Superior temporal gyrus (tissue), 1 donor: ENCODE data around the gene TMEM80.
"Not testable (repeated sequence)": the region's sequence is repeated elsewhere in the genome, so short reads cannot be mapped to it uniquely, and the experiment has no call there.

Experiments
- DNase-seq: peaks from one replicate; pipeline ENCODE4 v3.0.0-alpha.2; 2016; ENCODE audit errors: extremely low spot score

TMEM80 gene

DNA sequence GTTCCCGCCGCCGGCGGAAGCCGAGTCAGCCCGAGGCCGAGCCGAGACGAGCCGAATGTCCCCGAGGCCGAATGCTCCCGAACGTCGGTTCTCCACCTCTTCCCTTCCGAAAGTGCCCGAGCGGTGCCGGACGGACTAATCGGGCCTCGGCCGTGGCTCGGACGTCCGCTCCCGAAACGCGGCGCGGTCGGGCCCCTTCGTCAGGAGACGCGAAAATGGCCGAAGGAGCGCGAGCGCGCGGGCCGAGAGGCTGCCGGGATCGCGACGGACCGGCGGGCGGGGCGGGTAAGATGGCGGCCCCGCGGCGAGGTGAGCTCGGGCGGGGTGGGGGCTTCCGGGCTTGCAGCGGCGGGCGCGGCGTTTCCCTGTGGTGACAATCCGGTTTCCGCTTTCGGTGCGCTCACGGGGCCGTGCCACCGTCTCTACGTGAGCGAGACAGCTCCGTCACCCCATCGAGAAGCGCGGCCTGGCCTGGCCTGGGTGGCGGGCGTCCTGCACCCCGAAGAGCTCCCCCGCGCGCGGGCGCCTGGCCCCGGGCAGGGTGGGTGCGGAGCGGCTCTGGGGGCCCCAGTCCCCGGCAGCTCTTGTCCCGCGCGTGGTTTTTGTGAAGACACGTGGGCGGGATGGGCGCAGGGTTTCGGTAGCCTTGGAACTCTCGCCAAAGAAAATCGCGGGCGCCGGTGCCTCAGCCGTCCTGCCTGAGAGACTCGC, at the start of gene TMEM80:
TSS of gene TMEM80 (plus strand) at position 279 of the 711 bp plus-strand sequence. CDS start at position 291, 12 bp downstream.
- peak; percentile 98 for DNase-seq

DNA sequence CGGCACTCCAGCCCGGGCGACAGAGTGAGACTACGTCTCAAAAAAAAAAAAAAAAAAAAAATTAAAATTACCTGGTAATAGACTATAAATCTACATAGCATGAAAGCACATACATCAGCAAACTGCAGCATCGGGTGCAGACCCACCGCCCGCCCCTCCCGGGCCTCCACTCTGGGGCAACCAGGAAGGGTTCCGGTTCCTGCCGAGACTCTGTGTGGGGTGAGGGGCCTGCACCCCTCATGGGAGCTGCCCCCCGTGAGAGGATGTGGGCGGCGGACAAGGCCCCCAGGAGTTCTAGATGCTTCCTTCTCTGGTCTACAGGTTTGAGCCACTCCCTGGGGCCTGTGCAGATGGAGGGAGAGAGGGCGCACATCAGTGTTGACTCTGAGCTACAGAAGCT, 49.4 kb upstream of the TMEM80 start:
- DNase-seq, result no peak

DNA sequence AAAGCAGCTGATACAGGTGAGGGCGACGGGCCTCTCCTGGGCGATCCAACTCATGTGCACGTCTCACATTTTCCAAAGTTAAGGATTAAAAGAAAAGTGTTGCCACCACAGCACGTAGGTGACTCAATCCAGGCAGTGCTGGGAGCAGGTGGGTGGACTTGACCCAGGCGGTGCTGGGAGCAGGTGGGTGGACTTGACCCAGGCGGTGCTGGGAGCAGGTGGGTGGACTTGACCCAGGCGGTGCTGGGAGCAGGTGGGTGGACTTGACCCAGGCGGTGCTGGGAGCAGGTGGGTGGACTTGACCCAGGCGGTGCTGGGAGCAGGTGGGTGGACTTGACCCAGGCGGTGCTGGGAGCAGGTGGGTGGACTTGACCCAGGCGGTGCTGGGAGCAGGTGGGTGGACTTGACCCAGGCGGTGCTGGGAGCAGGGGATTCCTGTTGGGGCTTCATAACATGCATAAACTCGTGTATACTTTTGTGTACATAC, 47.9 kb upstream of the TMEM80 start:
- DNase-seq, result not testable (repeated sequence)

DNA sequence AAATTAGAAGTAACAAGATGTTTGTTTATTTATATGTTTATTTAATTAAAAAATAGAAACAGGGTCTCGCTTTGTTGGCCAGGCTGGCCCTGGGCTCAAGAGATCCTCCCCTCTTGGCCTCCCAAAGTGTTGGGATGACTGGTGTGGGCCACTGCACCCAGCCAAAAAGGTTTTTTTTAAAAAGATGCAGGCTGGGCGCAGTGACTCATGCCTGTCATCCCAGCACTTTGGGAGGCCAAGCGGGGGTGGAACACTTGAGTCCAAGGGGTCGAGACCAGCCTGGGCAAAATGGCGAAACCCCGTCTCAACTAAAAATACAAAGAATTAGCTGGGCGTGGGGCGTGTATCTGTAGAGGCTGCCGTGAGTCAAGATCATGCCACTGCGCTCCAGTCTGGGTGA, 45.1 kb upstream of the TMEM80 start:
- no peak for DNase-seq

DNA sequence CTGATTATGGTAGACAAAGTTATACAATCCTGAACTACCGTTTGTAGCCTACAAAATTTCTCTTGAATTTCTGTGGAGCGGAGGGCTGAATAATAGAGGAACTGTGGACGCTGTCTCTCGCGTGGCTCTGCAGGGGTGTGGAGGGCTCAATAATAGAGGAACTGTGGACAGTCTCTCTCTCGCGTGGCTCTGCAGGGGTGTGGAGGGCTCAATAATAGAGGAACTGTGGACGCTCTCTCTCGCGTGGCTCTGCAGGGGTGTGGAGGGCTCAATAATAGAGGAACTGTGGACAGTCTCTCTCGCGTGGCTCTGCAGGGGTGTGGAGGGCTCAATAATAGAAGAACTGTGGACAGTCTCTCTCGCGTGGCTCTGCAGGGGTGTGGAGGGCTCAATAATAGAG, 42.5 kb upstream of the TMEM80 start:
- not testable (repeated sequence) for DNase-seq

DNA sequence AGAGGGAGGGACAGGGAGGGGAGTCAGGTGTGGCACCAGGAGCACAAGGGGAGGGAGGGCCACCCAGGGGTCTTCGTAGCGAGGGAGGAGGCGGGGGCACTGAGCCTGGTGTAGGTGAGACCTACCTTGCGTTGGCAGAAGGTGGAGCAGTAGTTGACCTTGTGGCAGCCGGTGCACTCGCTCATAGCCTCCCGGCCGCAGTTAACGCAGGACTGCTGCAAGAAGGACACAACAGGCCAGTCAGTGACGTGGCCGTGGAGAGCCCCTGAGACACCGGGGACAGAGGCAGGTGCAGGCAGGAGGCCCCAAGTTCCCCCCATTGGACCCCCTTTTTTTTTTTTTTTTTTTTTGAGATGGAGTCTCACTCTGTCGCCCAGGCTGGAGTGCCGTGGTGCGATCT, 41.8 kb upstream of the TMEM80 start:
- no peak for DNase-seq

DNA sequence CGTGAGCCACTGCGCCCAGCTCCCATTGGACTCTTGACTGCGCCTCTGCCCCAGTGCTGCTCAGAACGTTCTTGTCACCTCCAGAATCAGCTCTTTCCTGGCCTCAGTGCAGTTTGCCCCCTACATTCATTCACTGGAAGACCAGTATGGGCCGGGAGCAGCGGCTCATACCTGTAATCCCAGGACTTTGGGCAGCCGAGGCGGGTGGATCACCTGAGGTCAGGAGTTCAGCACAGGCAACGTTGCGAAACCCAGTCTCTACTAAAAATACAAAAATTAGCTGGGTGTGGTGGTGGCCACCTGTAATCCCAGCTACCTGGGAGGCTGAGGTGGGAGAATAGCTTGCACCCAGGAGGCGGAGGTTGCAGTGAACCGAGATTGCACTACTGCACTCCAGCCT, 41.2 kb upstream of the TMEM80 start:
- not testable (repeated sequence) for DNase-seq

DNA sequence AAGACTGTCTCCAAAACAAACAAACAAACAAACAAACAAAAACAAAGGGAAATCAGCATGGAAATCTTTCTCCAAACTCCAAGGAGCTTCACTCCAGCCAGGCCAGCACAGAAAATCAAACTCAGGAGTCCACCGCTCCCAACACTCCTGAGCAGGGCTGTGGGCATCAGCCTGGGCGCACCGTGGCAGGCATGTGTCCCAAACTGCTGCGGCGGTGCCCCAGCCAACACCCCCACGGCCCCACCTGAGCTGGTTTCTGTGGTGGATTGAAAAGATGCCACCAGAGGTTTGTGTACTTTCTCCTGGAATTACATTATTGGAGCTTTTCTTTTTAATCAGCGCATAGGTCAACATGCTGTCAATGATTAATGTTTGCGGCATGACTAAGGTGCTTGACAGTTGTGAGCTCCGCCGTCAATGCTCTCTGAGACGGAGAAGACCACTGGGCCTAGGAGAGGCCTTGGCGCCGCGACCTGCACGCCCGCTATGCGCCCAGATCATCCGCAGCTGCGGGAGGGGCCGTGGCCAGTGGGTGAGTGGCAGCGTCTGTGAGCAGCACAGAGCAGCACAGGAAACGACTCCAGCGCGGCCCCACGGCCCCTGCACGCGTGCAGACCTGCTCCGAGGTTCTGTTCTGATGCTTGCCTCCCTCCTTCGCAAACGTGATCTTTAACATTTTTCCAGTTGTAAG, 40.4 kb upstream of the TMEM80 start:
- DNase-seq, result no peak

DNA sequence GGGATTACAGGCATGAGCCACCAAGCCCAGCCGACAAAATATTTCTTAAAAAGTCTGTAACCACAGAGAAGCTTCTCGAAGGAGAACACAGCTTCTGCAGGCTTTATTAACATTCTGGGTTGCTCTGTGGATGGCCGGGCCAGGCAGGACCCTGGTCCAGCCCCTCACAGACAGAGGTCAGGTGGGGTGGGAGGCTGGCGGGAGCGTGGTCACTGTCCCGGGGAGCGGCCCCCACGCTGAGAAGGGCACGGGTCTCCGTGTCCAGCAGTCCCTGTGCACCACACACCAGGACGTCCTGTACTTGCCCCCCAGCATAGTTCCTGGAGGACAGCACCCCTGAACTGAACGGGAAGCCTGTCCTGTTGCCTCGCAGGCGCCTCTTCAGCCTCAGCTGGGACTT, 39.2 kb upstream of the TMEM80 start:
- no peak for DNase-seq

DNA sequence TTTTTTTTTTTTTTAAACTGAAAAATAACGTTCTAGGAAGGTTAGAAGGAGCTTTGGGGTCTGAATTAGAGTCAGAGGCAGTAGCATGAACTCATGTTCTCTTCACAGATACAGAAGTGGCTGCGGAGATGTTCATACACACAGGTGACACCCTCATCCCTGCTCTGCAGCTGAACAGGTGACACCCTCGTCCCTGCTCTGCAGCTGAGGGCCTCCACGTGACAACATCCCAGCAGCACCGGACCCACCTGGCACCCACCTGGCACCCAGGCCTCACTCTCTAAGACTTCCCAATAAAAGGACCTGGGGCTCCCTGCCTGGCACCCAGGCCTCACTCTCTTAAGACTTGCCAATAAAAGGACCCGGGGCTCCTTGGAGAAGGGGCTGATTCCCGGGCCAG, 38.8 kb upstream of the TMEM80 start:
- no peak for DNase-seq

DNA sequence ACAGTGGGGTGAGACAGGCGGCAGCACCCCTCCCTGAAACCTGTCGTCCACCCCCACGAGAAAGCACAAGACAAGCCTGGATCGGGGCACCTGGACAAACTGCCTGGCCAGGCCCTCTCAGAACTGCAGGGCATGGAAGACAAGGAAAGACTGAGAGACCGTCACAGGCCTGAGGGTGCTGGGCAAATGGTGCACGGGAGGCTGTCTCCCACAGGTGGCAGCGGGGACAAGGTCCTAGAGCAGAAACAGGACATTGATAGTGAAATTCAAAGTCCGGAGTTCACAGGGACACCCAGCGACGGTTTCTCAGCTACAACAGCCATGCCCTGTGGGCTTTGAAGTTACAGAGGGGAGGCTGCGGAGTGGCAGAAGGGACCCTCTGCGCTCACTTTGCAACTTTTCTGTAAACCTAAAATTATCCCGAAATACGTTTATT, 37.9 kb upstream of the TMEM80 start:
- DNase-seq, result no peak

DNA sequence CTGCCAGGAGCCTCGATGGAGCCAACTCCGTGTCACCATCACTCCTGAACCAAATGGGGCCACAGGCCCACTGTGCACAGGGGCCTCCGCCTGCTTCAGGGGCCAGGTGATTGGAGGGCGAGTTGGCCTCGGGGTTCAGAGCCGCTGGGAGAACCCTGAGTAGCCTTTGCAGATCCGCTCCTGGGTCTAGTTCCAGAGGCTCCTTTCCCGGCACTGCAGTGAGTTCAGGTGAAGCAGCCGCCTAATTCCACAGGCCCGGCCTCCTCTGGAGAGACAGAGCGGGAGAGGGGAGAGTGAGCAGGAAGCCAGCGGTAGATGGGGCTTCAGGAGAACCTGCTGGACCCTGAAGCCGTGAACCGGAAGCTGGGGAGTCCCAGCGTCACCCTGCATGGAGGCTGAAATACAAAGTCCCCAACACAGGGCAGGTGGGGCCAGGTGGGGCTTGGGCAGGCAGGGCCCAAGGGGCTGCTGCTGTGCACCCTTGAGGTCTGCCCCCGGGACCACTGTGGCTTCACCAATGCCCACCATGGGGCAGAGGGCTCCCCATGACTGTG, 36.0 kb upstream of the TMEM80 start:
- DNase-seq, result no peak

DNA sequence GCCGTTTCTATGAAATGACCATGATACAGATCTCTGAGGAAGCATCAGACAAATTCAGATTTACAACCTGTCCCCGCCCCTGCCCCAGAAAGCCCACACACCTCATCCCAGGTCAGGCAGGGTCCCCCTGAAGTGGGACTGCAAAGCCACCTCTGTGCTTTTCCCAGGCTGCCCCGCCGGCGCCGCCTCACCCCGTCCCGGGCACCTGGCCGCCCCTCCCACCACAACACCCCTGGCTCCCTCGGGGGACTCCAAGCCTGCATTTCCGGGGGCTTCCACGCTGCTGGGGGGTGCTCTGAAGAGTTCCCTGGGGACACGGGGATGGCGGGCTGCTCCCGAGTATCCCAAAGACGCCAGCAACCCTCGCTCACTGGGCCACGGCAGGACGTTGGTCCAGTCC, 35.3 kb upstream of the TMEM80 start:
- no peak for DNase-seq

DNA sequence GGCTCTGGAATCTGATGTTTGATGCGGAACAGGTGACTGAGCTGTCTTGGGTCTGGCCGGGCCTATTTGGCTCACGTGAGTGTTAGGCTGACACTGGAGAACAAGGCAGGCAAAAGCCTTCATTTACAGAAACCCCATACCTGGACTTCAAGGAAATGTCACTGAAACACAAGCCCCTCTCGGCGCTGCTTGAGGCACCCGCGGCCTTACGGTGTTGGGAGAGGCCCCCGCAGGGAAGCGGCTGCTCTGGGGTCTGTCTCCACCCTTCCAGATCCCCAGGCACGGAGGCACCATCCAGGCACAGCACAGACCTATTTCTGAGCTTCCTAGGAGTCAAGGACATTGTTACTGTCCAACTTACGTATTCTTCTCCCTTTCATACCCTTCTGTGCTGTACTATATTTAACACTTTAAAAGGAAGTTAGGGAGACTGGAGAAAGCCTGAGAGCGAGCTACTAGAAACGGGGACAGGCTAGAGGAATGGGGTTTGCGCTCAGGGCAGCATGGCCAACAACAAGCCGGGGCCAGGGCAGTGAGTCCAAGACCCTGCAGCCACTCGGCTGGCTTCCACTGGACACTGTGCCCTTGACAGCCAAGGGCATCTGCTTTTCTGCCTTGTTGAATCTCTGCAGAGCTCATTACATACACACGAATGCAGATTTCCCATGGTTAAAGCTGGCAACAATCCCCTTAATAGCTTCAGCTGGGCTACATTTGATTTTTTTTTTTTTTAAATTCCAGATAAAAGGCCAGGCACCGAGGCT, 34.8 kb upstream of the TMEM80 start:
- no peak for DNase-seq

DNA sequence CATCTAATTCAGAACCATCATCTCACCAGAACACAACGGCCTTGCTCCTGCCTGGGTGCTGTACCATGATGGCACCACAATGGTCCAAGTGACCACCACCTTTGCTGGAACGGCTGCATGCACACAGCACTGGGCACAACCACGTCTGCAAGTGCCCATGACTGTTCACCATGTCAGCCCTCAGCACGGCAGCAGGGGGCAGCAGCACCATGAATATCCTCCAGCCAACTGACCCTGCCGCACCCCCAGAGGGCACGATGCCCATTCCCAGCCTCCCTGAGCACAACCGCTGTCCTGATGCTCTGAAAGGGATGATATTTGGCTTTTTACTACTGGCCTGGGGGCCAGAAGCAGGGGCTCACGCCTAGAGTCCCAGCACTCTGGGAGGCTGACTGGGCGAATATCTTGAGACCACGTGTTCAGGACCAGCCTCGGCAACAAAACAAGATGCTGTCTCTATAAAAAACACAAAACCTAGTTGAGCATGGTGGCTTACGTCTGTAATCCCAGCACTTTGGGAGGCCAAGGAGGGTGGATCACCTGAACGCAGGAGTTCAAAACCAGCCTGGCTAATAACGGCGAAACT, 32.8 kb upstream of the TMEM80 start:
- peak; percentile 74 for DNase-seq

DNA sequence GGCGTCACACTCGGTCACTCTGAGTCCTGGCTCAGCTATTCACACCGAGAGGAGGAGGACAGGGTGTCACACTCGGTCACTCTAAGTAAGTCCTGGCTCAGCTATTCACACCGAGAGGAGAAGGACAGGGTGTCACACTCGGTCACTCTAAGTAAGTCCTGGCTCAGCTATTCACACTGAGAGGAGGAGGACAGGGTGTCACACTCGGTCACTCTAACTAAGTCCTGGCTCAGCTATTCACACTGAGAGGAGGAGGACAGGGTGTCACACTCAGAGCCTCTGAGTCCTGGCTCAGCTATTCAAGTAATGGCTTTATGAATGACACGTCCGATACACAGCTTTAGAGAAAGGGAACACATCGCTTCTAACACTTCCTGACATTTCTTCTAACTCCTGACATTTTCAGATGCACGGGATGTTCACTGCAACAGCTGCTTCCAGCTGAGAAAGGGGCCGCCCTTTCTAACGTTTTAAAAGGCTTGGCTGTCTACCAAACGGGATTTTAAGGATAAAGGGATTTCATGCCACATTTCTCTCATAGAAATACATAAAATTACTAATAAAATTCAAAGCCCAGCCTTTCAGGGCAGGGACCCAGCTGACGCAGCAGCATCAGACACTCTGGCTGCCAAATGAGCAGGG, 30.4 kb upstream of the TMEM80 start:
- no peak for DNase-seq

DNA sequence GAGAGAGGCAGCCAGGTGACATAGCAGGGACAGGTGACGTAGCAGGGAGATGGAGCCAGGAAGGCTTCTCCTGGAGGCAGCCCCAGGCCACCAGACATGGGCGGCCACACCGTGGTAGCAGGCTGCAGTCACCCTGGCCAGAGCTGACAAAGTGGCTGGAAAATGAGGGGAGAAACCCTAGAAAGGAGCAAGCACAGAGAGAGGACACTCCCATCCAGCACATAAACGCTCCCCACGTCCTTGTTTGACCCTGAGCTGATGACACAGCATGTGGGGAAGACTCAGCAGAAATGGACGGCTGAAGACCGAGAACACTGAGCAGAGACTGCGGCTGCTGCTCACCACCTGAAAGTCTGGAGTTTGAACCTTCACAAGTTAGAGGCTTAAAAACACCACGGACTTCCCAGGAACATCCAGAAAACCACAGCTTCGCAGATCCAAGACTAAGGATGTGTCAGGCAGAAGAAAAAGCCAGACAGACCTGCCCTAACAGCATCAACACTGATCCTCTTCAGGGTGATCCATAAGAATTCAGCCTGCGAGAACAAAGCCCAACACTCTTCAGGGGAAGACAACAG, 29.8 kb upstream of the TMEM80 start:
- no peak for DNase-seq

DNA sequence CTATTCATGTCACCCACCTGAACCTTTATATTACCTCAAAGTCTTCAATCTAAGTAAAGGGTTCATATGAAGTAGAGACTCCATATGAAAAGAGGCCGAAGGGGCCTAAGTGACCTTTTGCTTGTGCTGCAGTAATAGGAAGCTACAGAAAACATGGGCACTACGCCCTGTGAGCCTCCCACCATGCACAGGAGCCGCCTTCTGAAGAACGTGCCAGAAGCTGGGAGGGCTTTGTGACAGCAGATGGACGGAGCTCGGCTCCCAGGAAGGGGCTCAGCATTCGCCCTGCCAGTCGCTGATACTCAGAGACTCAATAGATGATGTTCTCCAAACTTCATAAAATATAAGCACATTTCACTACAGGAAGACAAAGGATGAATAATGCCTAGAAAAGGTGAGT, 21.8 kb upstream of the TMEM80 start:
- DNase-seq, result no peak

DNA sequence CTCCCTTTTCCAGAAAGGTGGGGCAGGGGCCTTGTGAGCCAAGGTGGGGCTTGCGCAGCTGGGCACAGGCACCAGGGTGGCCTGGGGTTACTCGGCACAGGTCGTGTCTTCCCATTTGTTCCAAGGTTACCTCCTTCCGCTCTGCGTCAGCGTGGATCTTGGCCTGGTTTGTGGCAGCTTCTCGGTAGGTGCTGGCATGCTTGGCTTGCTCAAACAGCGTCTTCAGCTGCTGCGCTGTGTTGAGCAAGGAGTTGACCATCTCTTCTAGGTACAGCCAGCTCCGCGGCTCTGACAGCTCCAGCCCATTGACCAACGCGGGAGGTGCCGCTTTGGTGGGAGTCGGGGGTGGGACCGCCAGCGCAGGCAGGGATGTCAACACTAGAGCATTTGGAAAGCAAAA, 21.2 kb upstream of the TMEM80 start:
- no peak for DNase-seq

DNA sequence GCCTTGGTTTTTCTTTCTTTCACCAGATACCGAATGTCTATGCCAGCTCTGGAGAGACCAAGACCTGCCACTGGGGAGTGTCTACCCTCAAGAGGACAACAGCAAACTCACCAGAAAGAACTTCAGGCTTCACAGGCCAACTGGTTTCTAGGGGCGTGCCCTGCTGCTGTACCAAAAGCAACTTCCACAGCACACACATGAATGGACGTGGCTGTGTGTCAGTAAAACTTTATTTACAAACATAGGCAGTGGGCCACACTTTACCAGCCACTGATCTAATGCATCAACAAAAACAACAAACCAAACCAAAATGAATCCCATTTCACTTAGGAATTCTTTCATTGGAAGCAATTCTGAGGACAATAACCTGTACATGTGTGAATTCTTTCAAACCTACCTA, 17.3 kb upstream of the TMEM80 start:
- DNase-seq, result no peak
